HepG2 (cell line): ENCODE data around the gene PARP2. TPM values are rescaled to one million over a fixed set of nuclear protein-coding genes. Genes with fewer than 3 reads are reported as not detected.

Source experiments
- HES4 ChIP-seq: sonication (generic); formaldehyde crosslinking; IDR thresholded peaks from 2 replicates; pipeline ENCODE4 v1.9.0; 2021; ENCODE audit warnings: mild to moderate bottlenecking, missing genetic modification reagents, borderline replicate concordance
- JARID2 ChIP-seq: sonication (generic); formaldehyde crosslinking; IDR thresholded peaks from 2 replicates; pipeline ENCODE4 v1.8.1; 2023; ENCODE audit warnings: missing genetic modification reagents, inconsistent platforms; ENCODE audit not compliant: insufficient replicate concordance
- KLF13 ChIP-seq: sonication (generic); formaldehyde crosslinking; IDR thresholded peaks from 2 replicates; pipeline ENCODE4 v1.4.0; 2020; ENCODE audit warnings: mild to moderate bottlenecking, missing genetic modification reagents
- KLF9 ChIP-seq: IDR thresholded peaks from 2 replicates; pipeline ENCODE4 v1.6.1; 2016; ENCODE audit warnings: low read depth
- MAFF ChIP-seq: IDR thresholded peaks from 2 replicates; pipeline ENCODE4 v1.6.1; 2011; ENCODE audit warnings: low read depth, low read length, improper control_type of control experiment
- MED1 ChIP-seq: sonication (generic); formaldehyde crosslinking; IDR thresholded peaks from 2 replicates; pipeline ENCODE4 v1.4.0; 2020; ENCODE audit warnings: missing genetic modification reagents
- MIER2 ChIP-seq: IDR thresholded peaks from 2 replicates; pipeline ENCODE4 v1.6.1; 2016; ENCODE audit warnings: missing biosample characterization, missing genetic modification reagents
- MZF1 ChIP-seq: sonication (generic); formaldehyde crosslinking; IDR thresholded peaks from 2 replicates; pipeline ENCODE4 v1.8.1; 2023; ENCODE audit warnings: mild to moderate bottlenecking, missing genetic modification reagents, borderline replicate concordance
- RXRB ChIP-seq: IDR thresholded peaks from 2 replicates; pipeline ENCODE4 v1.6.1; 2016; ENCODE audit warnings: borderline replicate concordance, missing genetic modification reagents, missing compliant biosample characterization
- TBL1XR1 ChIP-seq: fragments of 150-350 bp; IDR thresholded peaks from 2 replicates; pipeline ENCODE4 v1.6.1; 2014; ENCODE audit warnings: borderline replicate concordance, low read length; ENCODE audit not compliant: partially characterized antibody
- ZBTB38 ChIP-seq: sonication (generic); formaldehyde crosslinking; IDR thresholded peaks from 2 replicates; pipeline ENCODE4 v1.5.1; 2020; ENCODE audit warnings: mild to moderate bottlenecking, missing genetic modification reagents
- ZMAT3 ChIP-seq: sonication (generic); formaldehyde crosslinking; conservative IDR thresholded peaks from 2 replicates; pipeline ENCODE4 v1.7.0; 2021; ENCODE audit warnings: missing genetic modification reagents
- ZNF121 ChIP-seq: sonication (generic); formaldehyde crosslinking; IDR thresholded peaks from 2 replicates; pipeline ENCODE4 v1.5.0; 2020; ENCODE audit warnings: mild to moderate bottlenecking, missing genetic modification reagents
- ZNF234 ChIP-seq: sonication (generic); formaldehyde crosslinking; conservative IDR thresholded peaks from 2 replicates; pipeline ENCODE4 v1.5.1; 2020; ENCODE audit warnings: mild to moderate bottlenecking, missing genetic modification reagents
- ZNF44 ChIP-seq: sonication (generic); formaldehyde crosslinking; IDR thresholded peaks from 2 replicates; pipeline ENCODE4 v1.5.1; 2020; ENCODE audit warnings: mild to moderate bottlenecking, missing genetic modification reagents
- ZNF570 ChIP-seq: sonication (generic); formaldehyde crosslinking; IDR thresholded peaks from 2 replicates; pipeline ENCODE4 v1.4.0; 2020; ENCODE audit warnings: mild to moderate bottlenecking, missing genetic modification reagents, borderline replicate concordance
- ZNF7 ChIP-seq: IDR thresholded peaks from 2 replicates; pipeline ENCODE4 v1.6.1; 2016; ENCODE audit warnings: missing biosample characterization, missing genetic modification reagents
- ZNF720 ChIP-seq: sonication (generic); formaldehyde crosslinking; IDR thresholded peaks from 2 replicates; pipeline ENCODE4 v1.4.0; 2020; ENCODE audit warnings: missing genetic modification reagents
- polyA plus RNA-seq, 8 experiments: library from polyadenylated mRNA; depleted of rRNA in 3 of 8; stranded (reverse) in 7 of 8; unstranded in 1 of 8; fragments of >200 nt; fragmentation: Illumina TruSeq in 4 of 8; extraction: Trizol in 4 of 8; gene quantifications; 2 replicates each; pipeline versions ENCODE4 v1.2.1 to v1.2.3, GENCODE V29; 2011 to 2016; ENCODE audit warnings: low read depth in 4 of 8, missing spikeins in 1 of 8, mixed read lengths in 1 of 8; ENCODE audit not compliant: insufficient read depth in 1 of 8
- total RNA-seq, 5 experiments: library from RNA; depleted of rRNA; stranded (reverse); fragments of >200 nt; fragmentation: Illumina TruSeq; extraction: Trizol; gene quantifications; 2 replicates each; pipeline ENCODE4 v1.2.3, GENCODE V29; 2016; ENCODE audit warnings: low read depth in 1 of 5
- TF ChIP-seq, protein P1 (sequence below): sonication (generic); formaldehyde crosslinking; IDR thresholded peaks from 2 replicates; pipeline ENCODE4 v1.8.1; 2023; ENCODE audit warnings: mild to moderate bottlenecking, inconsistent platforms, moderate library complexity, missing genetic modification reagents, borderline replicate concordance
- TF ChIP-seq, protein P2 (sequence below): sonication (generic); formaldehyde crosslinking; conservative IDR thresholded peaks from 2 replicates; pipeline ENCODE4 v1.8.0; 2022; ENCODE audit warnings: missing genetic modification reagents
- TF ChIP-seq, protein P3 (sequence below): sonication (generic); formaldehyde crosslinking; IDR thresholded peaks from 2 replicates; pipeline ENCODE4 v1.4.0; 2020; ENCODE audit warnings: low read depth, mild to moderate bottlenecking, missing genetic modification reagents
- TF ChIP-seq, protein P4 (sequence below): sonication (generic); formaldehyde crosslinking; IDR thresholded peaks from 2 replicates; pipeline ENCODE4 v1.8.0; 2022; ENCODE audit warnings: mild to moderate bottlenecking, missing genetic modification reagents, borderline replicate concordance
- TF ChIP-seq, protein P5 (sequence below): sonication (generic); formaldehyde crosslinking; IDR thresholded peaks from 2 replicates; pipeline ENCODE4 v1.4.0; 2020; ENCODE audit warnings: missing genetic modification reagents

The PARP2 gene
- total and polyA plus RNA-seq, 2 of the 13 experiments (the other 11 are each of a cell fraction or from before 2014, with no cell fraction given) = 37.3 to 38.4 TPM

DNA sequence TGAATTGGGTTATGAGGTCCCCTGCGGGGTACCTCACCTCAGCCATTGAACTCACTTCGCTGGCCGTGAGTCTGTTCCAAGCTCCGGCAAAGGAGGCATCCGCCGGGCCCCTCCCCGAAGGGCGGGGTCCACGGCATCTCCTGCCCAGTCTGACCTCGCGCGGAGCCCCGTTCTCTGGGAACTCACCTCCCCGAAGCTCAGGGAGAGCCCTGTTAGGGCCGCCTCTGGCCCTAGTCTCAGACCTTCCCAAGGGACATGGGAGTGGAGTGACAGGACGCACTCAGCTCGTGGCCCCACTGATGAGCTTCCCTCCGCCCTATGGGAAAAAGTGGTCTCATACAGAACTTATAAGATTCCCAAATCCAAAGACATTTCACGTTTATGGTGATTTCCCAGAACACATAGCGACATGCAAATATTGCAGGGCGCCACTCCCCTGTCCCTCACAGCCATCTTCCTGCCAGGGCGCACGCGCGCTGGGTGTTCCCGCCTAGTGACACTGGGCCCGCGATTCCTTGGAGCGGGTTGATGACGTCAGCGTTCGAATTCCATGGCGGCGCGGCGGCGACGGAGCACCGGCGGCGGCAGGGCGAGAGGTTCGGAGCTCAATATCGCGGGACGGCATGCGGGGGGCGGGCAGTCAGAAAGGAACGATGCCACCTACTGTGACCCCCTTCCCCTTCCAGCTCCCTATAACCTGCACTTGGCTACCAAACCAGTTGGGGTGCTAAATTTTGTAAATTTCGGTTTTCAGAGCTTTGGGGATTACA is at the start of gene PARP2 (continued):
- peak; percentile 86 for TF ChIP-seq MIER2 (CRISPR knock-in tag)
- TF ChIP-seq HES4 (CRISPR knock-in tag) = peak; percentile 81; the same call in 1 of the 2 replicates
- peak; percentile 71; the same call in 1 of the 2 replicates for TF ChIP-seq ZNF570 (CRISPR knock-in tag)
- no peak; the same call in 1 of the 2 replicates for TF ChIP-seq ZMAT3
- peak; percentile 85; the same call in 1 of the 2 replicates for TF ChIP-seq ZBTB38 (CRISPR knock-in tag)
- 0 out of 2 replicates have a peak, but pooled peaks have one; percentile 14 for TF ChIP-seq MAFF
- TF ChIP-seq TBL1XR1 = peak; percentile 86
- no peak for TF ChIP-seq MZF1 (CRISPR knock-in tag)
- no peak for TF ChIP-seq KLF13
- peak; percentile 83 for TF ChIP-seq ZNF121 (CRISPR knock-in tag)
- no peak for TF ChIP-seq ZNF44
- TF ChIP-seq MED1 (CRISPR knock-in tag) = peak; percentile 87
- TF ChIP-seq, protein P1, sequence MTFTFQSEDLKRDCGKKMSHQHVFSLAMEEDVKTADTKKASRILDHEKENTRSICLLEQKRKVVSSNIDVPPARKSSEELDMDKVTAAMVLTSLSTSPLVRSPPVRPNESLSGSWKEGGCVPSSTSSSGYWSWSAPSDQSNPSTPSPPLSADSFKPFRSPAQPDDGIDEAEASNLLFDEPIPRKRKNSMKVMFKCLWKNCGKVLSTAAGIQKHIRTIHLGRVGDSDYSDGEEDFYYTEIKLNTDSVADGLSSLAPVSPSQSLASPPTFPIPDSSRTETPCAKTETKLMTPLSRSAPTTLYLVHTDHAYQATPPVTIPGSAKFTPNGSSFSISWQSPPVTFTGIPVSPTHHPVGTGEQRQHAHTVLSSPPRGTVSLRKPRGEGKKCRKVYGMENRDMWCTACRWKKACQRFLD (CRISPR knock-in tag) = peak; percentile 7; the same call in 1 of the 2 replicates
- TF ChIP-seq, protein P2, sequence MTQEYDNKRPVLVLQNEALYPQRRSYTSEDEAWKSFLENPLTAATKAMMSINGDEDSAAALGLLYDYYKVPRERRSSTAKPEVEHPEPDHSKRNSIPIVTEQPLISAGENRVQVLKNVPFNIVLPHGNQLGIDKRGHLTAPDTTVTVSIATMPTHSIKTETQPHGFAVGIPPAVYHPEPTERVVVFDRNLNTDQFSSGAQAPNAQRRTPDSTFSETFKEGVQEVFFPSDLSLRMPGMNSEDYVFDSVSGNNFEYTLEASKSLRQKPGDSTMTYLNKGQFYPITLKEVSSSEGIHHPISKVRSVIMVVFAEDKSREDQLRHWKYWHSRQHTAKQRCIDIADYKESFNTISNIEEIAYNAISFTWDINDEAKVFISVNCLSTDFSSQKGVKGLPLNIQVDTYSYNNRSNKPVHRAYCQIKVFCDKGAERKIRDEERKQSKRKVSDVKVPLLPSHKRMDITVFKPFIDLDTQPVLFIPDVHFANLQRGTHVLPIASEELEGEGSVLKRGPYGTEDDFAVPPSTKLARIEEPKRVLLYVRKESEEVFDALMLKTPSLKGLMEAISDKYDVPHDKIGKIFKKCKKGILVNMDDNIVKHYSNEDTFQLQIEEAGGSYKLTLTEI (CRISPR knock-in tag) = no peak
- TF ChIP-seq JARID2 (CRISPR knock-in tag) = no peak
- TF ChIP-seq, protein P3, sequence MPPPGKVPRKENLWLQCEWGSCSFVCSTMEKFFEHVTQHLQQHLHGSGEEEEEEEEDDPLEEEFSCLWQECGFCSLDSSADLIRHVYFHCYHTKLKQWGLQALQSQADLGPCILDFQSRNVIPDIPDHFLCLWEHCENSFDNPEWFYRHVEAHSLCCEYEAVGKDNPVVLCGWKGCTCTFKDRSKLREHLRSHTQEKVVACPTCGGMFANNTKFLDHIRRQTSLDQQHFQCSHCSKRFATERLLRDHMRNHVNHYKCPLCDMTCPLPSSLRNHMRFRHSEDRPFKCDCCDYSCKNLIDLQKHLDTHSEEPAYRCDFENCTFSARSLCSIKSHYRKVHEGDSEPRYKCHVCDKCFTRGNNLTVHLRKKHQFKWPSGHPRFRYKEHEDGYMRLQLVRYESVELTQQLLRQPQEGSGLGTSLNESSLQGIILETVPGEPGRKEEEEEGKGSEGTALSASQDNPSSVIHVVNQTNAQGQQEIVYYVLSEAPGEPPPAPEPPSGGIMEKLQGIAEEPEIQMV = peak; percentile 83; the same call in 1 of the 2 replicates
- TF ChIP-seq ZNF7 (CRISPR knock-in tag) = no peak
- TF ChIP-seq ZNF720 (CRISPR knock-in tag) = no peak
- no peak; the same call in none of the 2 replicates for TF ChIP-seq KLF9 (CRISPR knock-in tag)
- peak; percentile 72 for TF ChIP-seq RXRB (CRISPR knock-in tag)
- TF ChIP-seq, protein P4, sequence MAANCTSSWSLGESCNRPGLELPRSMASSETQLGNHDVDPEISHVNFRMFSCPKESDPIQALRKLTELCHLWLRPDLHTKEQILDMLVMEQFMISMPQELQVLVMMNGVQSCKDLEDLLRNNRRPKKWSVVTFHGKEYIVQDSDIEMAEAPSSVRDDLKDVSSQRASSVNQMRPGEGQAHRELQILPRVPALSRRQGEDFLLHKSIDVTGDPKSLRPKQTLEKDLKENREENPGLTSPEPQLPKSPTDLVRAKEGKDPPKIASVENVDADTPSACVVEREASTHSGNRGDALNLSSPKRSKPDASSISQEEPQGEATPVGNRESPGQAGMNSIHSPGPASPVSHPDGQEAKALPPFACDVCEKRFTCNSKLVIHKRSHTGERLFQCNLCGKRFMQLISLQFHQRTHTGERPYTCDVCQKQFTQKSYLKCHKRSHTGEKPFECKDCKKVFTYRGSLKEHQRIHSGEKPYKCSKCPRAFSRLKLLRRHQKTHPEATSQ (CRISPR knock-in tag) = peak; percentile 98
- TF ChIP-seq, protein P5, sequence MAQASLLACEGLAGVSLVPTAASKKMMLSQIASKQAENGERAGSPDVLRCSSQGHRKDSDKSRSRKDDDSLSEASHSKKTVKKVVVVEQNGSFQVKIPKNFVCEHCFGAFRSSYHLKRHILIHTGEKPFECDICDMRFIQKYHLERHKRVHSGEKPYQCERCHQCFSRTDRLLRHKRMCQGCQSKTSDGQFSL (CRISPR knock-in tag) = peak; percentile 48; the same call in 1 of the 2 replicates
- peak; percentile 90; the same call in 1 of the 2 replicates for TF ChIP-seq ZNF234
